Fibroblast of lung (primary cell): ENCODE data around the gene TMC2. TPM values are rescaled to one million over a fixed set of nuclear protein-coding genes. Genes with fewer than 3 reads are reported as not detected.

Experiments used
- DNase-seq, 2 donors: peaks; one replicate each; pipeline versions ENCODE4 v3.0.0 to v3.0.0-alpha.2; 2010; ENCODE audit warnings: low read depth in 2 of 2
- H2AFZ ChIP-seq: 2 replicates; pipeline ENCODE4 v1.5.1; 2012; ENCODE audit warnings: low read length, control low read depth, inconsistent platforms
- H3K27ac ChIP-seq: 2 replicates; pipeline ENCODE4 v1.5.1; 2011; ENCODE audit warnings: low read length, control low read depth; ENCODE audit not compliant: insufficient read depth
- H3K27me3 ChIP-seq: 2 replicates; pipeline ENCODE4 v1.5.1; 2011; ENCODE audit warnings: mild to moderate bottlenecking, low read length; ENCODE audit not compliant: control insufficient read depth, insufficient read depth
- H3K36me3 ChIP-seq: 2 replicates; pipeline ENCODE4 v1.5.1; 2011; ENCODE audit warnings: low read length; ENCODE audit not compliant: control insufficient read depth, insufficient read depth
- H3K4me1 ChIP-seq: 2 replicates; pipeline ENCODE4 v1.5.1; 2011; ENCODE audit warnings: low read length; ENCODE audit not compliant: control insufficient read depth, insufficient read depth; ENCODE audit errors: extremely low read depth
- H3K4me2 ChIP-seq: 2 replicates; pipeline ENCODE4 v1.5.1; 2011; ENCODE audit warnings: low read length, control low read depth; ENCODE audit not compliant: insufficient read depth; ENCODE audit errors: extremely low read depth
- H3K4me3 ChIP-seq, 4 experiments: fragments of 200-600 bp in 1 of 4; sonication (generic) in 1 of 4; replicated peaks in 1 of 4; 2 replicates each; pipeline ENCODE4 v1.5.1; 2011 to 2016; ENCODE audit warnings: low read length in 4 of 4, low read depth in 3 of 4, mild to moderate bottlenecking in 3 of 4, control low read depth in 2 of 4, inconsistent platforms in 1 of 4, mixed read lengths in 1 of 4; ENCODE audit not compliant: insufficient read depth in 1 of 4; ENCODE audit errors: control extremely low read depth in 1 of 4
- H3K79me2 ChIP-seq: 2 replicates; pipeline ENCODE4 v1.5.1; 2012; ENCODE audit warnings: mild to moderate bottlenecking, low read length, inconsistent platforms; ENCODE audit not compliant: control insufficient read depth, insufficient read depth
- H3K9ac ChIP-seq: 2 replicates; pipeline ENCODE4 v1.5.1; 2011; ENCODE audit warnings: mild to moderate bottlenecking, low read length, control low read depth; ENCODE audit not compliant: insufficient read depth
- H3K9me3 ChIP-seq: 2 replicates; pipeline ENCODE4 v1.5.1; 2012; ENCODE audit warnings: low read depth, low read length; ENCODE audit not compliant: control insufficient read depth, insufficient read depth
- H4K20me1 ChIP-seq: 2 replicates; pipeline ENCODE4 v1.5.1; 2011; ENCODE audit warnings: low read length; ENCODE audit not compliant: control insufficient read depth, insufficient read depth; ENCODE audit errors: extremely low read depth
- CTCF ChIP-seq, 2 donors: IDR thresholded peaks in 1 of 2; conservative IDR thresholded peaks in 1 of 2; 1 replicate in 1 of 2; 2 replicates in 1 of 2; pipeline ENCODE4 v1.5.1; 2011 to 2012; ENCODE audit warnings: low read length in 2 of 2, control low read depth in 1 of 2, inconsistent platforms in 1 of 2, low read depth in 1 of 2, mild to moderate bottlenecking in 1 of 2
- EZH2 ChIP-seq: IDR thresholded peaks from 2 replicates; pipeline ENCODE4 v1.5.1; 2012; ENCODE audit warnings: low read length, control low read depth, mild to moderate bottlenecking; ENCODE audit errors: missing control alignments
- polyA plus RNA-seq, 2 donors: library from polyadenylated mRNA; depleted of rRNA in 1 of 2; stranded (reverse) in 1 of 2; unstranded in 1 of 2; fragments of >200 nt; gene quantifications; 2 replicates each; pipeline ENCODE4 v1.2.1, GENCODE V29; 2011 to 2012; ENCODE audit warnings: missing spikeins in 1 of 2
- total RNA-seq: library from RNA; depleted of rRNA; stranded (reverse); fragments of >200 nt; gene quantifications from 2 replicates; pipeline ENCODE4 v1.2.1, GENCODE V29; 2014

The TMC2 gene
- total and polyA plus RNA-seq, 2 donors (not counting 1 experiment from before 2014, with no cell fraction given) = under 0.01 TPM; not detected in 1

GRCh38 chr20:2576317-2576727 is 39.9 kb downstream of the TMC2 start:
- Histone ChIP-seq H3K36me3 (no peaks in the 10 kb centered on the region), H3K4me2 (no peak overlapping the region), H2AFZ (no peak overlapping the region), H3K79me2 (no peaks in the 10 kb centered on the region), H3K4me1 (no peaks in the 10 kb centered on the region), H3K9ac (no peak overlapping the region), H3K27ac (no peak overlapping the region), H4K20me1 (no peaks in the 10 kb centered on the region), H3K4me3 (no peak overlapping the region), H3K27me3 (peaks cover 2% of the 10 kb centered on the region), H3K9me3 (no peaks in the 10 kb centered on the region)
- DNase-seq = no peak
- TF ChIP-seq CTCF (conservative IDR thresholded peaks at IDR 0.05 in 1 of 2, IDR thresholded peaks at IDR 0.05 in 1 of 2; ENCODE audit: low read depth in 1 of 2, low read length in 2 of 2) (no peak), EZH2 (no peak)

- Histone ChIP-seq H4K20me1 (no peaks in the 10 kb centered on the region), H3K4me2 (no peak overlapping the region), H2AFZ (no peak overlapping the region), H3K27me3 (peaks cover 2% of the 10 kb centered on the region), H3K27ac (no peak overlapping the region), H3K36me3 (no peaks in the 10 kb centered on the region), H3K79me2 (no peaks in the 10 kb centered on the region), H3K4me1 (no peaks in the 10 kb centered on the region), H3K9me3 (no peaks in the 10 kb centered on the region), H3K9ac (no peak overlapping the region), H3K4me3 (no peak overlapping the region)
- DNase-seq = no peak
- TF ChIP-seq CTCF (conservative IDR thresholded peaks at IDR 0.05 in 1 of 2, IDR thresholded peaks at IDR 0.05 in 1 of 2; ENCODE audit: low read depth in 1 of 2, low read length in 2 of 2) (no peak), EZH2 (no peak)
Measured at GRCh38 chr20:2578475-2579192, 42.3 kb downstream of the TMC2 start.

- no peaks in the 10 kb centered on the region for H4K20me1 ChIP-seq
- no peak overlapping the region for H2AFZ ChIP-seq
- H3K36me3 ChIP-seq = no peaks in the 10 kb centered on the region
- no peaks in the 10 kb centered on the region for H3K4me1 ChIP-seq
- no peak for TF ChIP-seq EZH2
- no peak for TF ChIP-seq CTCF (conservative IDR thresholded peaks at IDR 0.05 in 1 of 2, IDR thresholded peaks at IDR 0.05 in 1 of 2; ENCODE audit: low read depth in 1 of 2, low read length in 2 of 2)
- no peak overlapping the region for H3K27ac ChIP-seq
- H3K9me3 ChIP-seq = no peaks in the 10 kb centered on the region
- no peaks in the 10 kb centered on the region for H3K79me2 ChIP-seq
- H3K4me3 ChIP-seq = no peak overlapping the region
- DNase-seq = peak; percentile 19 to 59
- no peak overlapping the region for H3K4me2 ChIP-seq
- no peak overlapping the region for H3K9ac ChIP-seq
- H3K27me3 ChIP-seq = peaks cover under 1% of the 10 kb centered on the region
Measured at GRCh38 chr20:2585811-2586210, 49.4 kb downstream of the TMC2 start.
